ENCODE results near the gene OLIG1.

OLIG1 gene

GRCh38 chr21:33031152-33031911, 38.6 kb upstream of the OLIG1 start:
- no peak for DNase-seq

- DNase-seq: no peak
These were observed 37.4 kb upstream of the OLIG1 start for GRCh38 chr21:33032434-33033047.

- DNase-seq: no peak
These were observed 36.6 kb upstream of the OLIG1 start for GRCh38 chr21:33033094-33033951.

GRCh38 chr21:33033961-33034413, 36.0 kb upstream of the OLIG1 start:
- DNase-seq: no peak

GRCh38 chr21:33035147-33035546, 34.8 kb upstream of the OLIG1 start:
- no peak for DNase-seq

GRCh38 chr21:33036430-33037162, 33.3 kb upstream of the OLIG1 start:
- no peak for DNase-seq

- no peak for DNase-seq
These were observed 32.4 kb upstream of the OLIG1 start for GRCh38 chr21:33037501-33037900.

- DNase-seq: no peak
These were observed 30.4 kb upstream of the OLIG1 start for GRCh38 chr21:33039536-33039935.

- no peak for DNase-seq
These were observed 29.7 kb upstream of the OLIG1 start for GRCh38 chr21:33040215-33040614.

- no peak for DNase-seq
These were observed 28.0 kb upstream of the OLIG1 start for GRCh38 chr21:33041981-33042380.

GRCh38 chr21:33042812-33043211, 27.1 kb upstream of the OLIG1 start:
- DNase-seq: no peak

- no peak for DNase-seq
These were observed 23.5 kb upstream of the OLIG1 start for GRCh38 chr21:33046455-33046854.

- DNase-seq: no peak
These were observed 22.7 kb upstream of the OLIG1 start for GRCh38 chr21:33047231-33047630.

- DNase-seq: no peak
These were observed 18.0 kb upstream of the OLIG1 start for GRCh38 chr21:33051925-33052324.

- DNase-seq: no peak
These were observed 16.0 kb upstream of the OLIG1 start for GRCh38 chr21:33053951-33054350.

GRCh38 chr21:33055991-33056390, 13.9 kb upstream of the OLIG1 start:
- no peak for DNase-seq

- no peak for DNase-seq
These were observed 12.5 kb upstream of the OLIG1 start for GRCh38 chr21:33057385-33057940.

GRCh38 chr21:33058527-33058926, 11.4 kb upstream of the OLIG1 start:
- DNase-seq: peak; percentile 19

- DNase-seq: peak; percentile 3
These were observed 11.0 kb upstream of the OLIG1 start for GRCh38 chr21:33058957-33059356.

GRCh38 chr21:33059380-33059841, 10.5 kb upstream of the OLIG1 start:
- no peak for DNase-seq

GRCh38 chr21:33061233-33061632, 8.7 kb upstream of the OLIG1 start:
- no peak for DNase-seq

GRCh38 chr21:33063375-33063883, 6.5 kb upstream of the OLIG1 start:
- DNase-seq: no peak

Measured in NCI-H1092 (cell line).